D721Med (cell line): ENCODE results near the gene SPTB.

ENCODE experiments used
- DNase-seq: peaks from one replicate; pipeline ENCODE4 v3.0.0; 2011; ENCODE audit warnings: low spot score; ENCODE audit not compliant: insufficient read length
- FAIRE-seq: peaks from 2 replicates; lab custom pipeline; 2011; peaks lifted over from hg19 to GRCh38; lab: Jason Lieb, UNC
- TF ChIP-seq, protein P1 (sequence below): IDR thresholded peaks from 2 replicates; pipeline ENCODE4 v1.5.1; 2012; ENCODE audit warnings: mild to moderate bottlenecking, control low read depth; ENCODE audit not compliant: insufficient read depth; ENCODE audit errors: missing control alignments

The SPTB gene

GRCh38 chr14:64747327-64747726 lies 132.4 kb downstream of the SPTB start:
- TF ChIP-seq, protein P1, sequence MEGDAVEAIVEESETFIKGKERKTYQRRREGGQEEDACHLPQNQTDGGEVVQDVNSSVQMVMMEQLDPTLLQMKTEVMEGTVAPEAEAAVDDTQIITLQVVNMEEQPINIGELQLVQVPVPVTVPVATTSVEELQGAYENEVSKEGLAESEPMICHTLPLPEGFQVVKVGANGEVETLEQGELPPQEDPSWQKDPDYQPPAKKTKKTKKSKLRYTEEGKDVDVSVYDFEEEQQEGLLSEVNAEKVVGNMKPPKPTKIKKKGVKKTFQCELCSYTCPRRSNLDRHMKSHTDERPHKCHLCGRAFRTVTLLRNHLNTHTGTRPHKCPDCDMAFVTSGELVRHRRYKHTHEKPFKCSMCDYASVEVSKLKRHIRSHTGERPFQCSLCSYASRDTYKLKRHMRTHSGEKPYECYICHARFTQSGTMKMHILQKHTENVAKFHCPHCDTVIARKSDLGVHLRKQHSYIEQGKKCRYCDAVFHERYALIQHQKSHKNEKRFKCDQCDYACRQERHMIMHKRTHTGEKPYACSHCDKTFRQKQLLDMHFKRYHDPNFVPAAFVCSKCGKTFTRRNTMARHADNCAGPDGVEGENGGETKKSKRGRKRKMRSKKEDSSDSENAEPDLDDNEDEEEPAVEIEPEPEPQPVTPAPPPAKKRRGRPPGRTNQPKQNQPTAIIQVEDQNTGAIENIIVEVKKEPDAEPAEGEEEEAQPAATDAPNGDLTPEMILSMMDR, result no peak
- FAIRE-seq, result no peak

GRCh38 chr14:64746298-64747250 lies 133.1 kb downstream of the SPTB start:
- TF ChIP-seq, protein P1, result no peak
- DNase-seq (no peak), FAIRE-seq (no peak)

More at GRCh38 chr14:64747327-64747726, 132.4 kb downstream of the SPTB start:
- no peak for DNase-seq

DNA sequence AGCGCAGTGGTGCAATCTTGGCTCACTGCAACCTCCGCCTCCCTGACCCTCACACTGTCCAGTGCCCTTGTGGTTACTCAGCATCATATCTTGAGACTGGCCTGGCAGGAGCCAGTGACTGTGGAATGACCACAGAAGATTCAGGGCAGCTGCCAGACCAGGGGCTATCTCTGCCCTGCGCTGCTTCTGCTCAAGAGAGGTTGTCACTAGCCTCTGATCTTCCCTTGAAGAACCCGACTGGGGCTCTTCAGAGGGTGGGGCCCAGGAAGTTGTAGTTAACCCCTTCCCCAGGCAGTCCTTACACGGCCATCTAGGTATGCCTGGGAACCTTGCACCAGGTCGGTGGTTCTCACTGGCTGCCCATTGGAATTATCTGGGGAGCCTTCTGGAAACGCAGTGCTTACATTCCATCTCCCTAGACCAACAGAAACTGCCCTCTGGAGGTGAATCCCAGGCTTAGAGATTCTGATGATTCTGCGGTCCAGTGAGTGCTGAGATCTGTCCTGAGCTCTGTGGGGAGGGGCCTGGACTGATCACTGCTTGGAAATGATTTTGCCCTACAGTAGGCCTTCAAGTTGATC lies 134.1 kb downstream of the SPTB start:
- FAIRE-seq, result no peak
- TF ChIP-seq, protein P1, result no peak
- DNase-seq, result no peak

GRCh38 chr14:64743061-64743460 lies 136.6 kb downstream of the SPTB start:
- DNase-seq (no peak), FAIRE-seq (no peak)
- TF ChIP-seq, protein P1, result no peak

GRCh38 chr14:64741961-64742360 lies 137.7 kb downstream of the SPTB start:
- no peak for FAIRE-seq

GRCh38 chr14:64741200-64741599 lies 138.5 kb downstream of the SPTB start:
- FAIRE-seq, result no peak
- DNase-seq, result no peak
- TF ChIP-seq, protein P1, result no peak

More at GRCh38 chr14:64741961-64742360, 137.7 kb downstream of the SPTB start:
- TF ChIP-seq, protein P1, result no peak
- no peak for DNase-seq
